DMS53 treated with DMSO at 0.1 percent for 48 hours (cell line): ENCODE measurements around the gene IL34.
"Not testable (repeated sequence)": the region's sequence is repeated elsewhere in the genome, so short reads cannot be mapped to it uniquely, and the experiment has no call there.

Experiments used
- DNase-seq: peaks from one replicate; lab custom pipeline; 2025; ENCODE audit not compliant: unreplicated experiment; lab: John Stamatoyannopoulos, UW

The IL34 gene

DNA sequence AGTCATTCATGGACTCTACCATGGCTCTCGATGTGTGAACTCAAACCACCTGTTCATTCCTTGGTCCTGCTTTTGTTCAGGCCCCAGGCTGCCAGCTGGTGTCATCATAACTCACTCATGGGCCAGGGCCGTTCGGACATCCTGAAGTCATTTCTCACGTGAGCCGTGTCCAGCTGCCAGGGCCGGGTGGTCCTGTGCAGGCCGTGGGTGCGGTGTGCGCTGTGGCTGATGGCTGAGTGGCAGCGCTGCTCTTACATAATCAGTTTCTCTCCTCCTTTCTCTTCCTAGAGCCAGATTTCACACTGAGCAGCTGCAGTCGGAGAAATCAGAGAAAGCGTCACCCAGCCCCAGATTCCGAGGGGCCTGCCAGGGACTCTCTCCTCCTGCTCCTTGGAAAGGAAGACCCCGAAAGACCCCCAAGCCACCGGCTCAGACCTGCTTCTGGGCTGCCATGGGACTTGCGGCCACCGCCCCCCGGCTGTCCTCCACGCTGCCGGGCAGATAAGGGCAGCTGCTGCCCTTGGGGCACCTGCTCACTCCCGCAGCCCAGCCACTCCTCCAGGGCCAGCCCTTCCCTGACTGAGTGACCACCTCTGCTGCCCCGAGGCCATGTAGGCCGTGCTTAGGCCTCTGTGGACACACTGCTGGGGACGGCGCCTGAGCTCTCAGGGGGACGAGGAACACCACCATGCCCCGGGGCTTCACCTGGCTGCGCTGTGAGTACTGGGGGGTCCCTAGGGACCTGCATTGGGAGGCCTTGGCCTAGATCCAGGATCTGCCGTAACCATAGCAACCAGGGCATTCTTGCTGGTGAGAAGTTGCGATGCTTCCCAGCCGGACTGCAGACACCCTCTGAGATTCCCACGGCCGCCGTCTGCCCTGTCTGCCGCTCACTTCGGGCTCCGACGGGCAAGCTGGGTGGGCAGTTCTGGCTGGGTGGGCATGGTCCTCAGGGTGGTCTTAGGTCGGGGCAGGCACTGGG, at the start of gene IL34:
Gene IL34, plus strand, starts transcription at position 300 of the 982 bp plus-strand sequence. Its CDS starts 389 bp downstream, at position 689.
- DNase-seq = peak; percentile 74

DNA sequence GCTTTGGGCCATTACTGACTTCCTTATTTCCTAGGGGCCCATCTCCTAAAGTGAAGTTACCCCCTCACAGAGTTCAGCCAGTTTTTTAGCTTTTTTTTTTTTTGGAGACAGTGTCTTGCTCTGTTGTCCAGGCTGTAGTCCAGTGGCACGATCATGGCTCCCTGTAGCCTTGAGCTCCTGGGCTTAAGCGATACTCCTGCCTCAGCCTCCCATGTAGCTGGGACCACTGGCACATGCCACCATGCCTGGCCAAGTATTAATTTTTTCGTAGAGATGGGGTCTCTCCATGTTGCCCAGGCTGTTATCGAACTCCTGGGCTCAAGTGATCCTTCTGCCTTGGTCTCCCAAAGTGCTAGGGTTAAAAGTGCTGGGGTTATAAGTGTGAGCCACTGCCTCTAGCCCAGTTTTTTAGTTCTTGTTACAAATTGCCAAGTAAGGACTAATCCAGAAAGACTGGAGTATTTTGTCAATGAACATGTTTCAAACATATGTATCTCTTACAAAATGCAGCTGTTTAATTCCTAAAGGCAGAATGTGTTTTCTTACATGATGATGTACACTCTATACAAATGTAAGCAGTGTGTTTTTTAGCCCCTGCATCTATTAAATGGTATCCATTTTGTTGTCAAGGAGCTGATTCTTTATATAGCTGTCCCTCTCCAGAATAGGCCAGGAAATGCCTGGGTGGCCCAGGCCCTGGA, 49.1 kb upstream of the IL34 start:
- no peak for DNase-seq

DNA sequence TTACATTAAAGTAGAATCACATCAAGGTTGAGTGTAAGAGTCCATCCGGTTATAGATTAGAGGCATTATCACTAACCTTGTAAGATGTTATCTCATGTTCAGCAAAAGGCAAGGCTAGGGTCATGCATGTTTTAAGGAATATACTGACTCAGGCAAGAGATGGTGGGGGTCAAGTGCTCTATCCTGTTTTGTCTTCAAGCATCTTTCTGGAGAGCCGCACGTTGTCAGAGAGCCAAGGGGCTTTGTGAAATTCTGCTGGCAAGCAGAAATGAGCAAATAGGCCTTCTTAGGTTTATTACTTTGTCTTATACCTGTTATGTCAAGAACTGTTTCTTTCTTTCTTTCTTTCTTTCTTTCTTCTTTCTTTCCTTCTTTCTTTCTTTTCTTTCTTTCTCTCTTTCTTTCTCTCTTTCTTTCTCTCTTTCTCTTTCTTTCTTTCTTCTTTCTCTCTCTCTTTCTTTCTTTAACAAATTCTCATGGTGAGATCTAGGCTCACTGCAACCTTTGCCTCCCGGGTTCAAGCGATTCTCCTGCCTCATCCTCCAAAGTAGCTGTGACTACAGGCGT, 47.3 kb upstream of the IL34 start:
- DNase-seq = no peak

DNA sequence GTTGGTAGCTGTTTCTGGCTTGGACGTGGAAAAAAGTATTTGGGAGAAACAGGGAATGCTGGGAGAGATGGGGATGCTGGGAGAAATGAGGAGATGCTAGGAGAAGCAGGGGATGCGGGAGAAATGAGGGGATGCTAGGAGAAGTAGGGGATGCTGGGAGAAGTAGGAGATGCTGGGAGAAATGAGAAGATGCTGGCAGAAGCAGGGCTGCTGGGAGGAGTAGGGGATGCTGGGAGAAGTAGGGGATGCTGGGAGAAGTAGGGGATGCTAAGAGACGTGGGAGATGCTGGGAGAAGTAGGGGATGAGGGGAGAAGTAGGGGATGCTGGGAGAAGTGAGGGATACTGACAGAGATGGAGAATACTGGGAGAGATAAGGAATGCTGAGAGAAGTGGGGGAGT, 45.6 kb upstream of the IL34 start:
- DNase-seq = no peak

DNA sequence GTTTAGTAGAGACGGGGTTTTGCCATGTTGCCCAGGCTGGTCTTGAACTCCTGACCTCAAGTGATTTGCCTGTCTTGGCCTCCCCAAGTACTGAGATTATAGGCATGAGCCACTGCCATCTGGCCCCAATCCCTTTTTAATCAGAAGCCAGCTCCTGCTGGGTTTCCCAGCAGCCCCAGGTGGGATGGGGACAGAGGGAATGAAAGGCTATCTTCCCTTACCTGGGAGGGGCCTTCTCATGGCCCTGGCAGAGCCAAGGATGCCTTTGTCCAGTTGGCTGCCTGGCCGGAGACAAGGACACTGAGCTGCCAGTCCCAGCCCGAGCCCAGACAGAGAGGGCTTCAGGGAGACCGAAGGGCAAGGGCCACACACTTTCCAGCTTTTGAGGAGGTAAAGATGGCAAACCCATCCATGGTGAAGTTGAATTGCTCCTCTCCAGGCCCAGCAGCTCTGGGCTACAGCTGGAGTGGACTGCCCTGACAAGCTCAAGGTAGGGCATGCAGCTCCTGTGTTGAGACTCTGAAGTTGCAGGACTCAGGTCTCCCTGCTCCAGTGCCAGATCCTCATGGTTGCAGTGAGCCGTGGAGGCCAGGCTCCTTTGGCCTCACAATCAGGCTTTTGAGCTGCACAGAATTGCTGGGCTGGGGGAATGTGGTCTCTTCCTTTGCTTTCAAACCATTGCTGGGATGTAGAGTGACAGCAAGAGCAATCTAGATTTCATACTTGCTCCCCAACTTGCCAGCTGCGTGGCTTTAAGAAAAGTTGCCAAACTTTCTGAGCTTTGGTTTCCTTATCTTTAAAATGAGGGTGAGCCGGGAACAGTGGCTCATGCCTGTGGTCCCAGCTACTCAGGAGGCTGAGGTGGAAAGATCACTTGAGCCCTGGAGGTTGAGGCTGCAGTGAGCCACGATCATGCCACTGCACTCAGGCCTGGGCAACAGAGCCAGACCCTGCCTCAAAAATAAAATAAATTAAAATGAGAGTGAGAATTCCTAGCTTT, 44.5 kb upstream of the IL34 start:
- no peak for DNase-seq

DNA sequence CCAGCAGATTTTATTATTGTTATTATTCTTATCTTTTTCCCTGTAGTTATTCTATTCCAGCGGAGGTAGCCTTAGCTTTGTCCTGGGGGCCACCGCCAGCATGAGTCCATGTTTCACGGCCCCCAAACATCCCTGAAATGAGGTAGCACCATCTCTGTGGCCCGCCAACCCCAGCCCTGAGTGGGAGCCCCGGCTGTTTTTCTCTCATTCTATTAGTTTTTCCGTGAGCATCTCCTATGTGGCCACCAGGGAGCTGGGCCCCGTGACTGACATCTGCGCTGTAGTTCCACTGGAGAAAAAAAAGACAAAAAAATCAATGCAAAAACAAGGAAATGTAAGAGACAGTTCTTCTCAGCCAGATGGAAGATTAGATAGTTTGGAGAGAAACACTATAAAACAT, 43.5 kb upstream of the IL34 start:
- DNase-seq = no peak

DNA sequence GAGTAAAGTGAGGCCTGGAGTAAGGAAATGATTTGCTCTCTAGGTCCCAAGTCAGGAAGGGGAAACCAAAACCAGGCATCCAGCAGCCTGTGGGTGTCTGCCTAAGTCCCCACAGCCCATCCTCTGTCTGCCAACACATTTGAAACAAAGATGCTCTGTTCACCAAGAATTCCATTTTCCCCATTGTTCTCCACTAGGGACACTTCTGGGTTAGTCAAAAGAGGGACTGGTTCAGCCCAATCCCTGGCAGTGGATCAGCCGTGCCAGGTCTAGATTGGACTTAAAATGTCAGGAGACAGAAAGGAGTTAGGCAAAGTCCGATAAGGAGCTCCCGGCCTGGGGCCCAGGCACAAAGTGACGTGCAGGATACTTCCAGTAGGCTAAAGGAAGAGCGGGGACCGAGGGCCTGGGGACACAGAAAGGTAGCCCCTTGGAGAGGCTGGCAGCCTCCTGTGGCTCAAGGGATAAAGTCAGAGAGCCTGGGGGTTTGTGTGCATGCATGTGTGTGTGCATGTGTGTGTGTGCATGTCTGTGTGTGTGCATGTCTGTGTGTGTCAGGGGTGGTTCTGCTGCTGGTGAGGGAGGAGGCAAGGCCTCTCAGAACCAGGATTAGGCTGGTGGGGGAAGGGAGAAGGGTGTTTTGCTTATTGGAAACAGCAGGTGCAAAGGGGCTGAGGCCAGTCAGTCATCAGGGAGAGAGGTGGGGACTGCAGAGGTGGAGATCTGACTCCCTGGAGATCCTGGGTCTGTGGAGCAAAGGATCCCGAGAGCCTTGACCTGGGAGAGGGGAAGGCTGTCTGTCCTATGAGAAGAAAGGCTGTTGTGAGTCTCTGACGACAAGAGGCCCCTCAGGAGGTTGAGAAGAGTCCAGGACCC, 41.7 kb upstream of the IL34 start:
- no peak for DNase-seq

DNA sequence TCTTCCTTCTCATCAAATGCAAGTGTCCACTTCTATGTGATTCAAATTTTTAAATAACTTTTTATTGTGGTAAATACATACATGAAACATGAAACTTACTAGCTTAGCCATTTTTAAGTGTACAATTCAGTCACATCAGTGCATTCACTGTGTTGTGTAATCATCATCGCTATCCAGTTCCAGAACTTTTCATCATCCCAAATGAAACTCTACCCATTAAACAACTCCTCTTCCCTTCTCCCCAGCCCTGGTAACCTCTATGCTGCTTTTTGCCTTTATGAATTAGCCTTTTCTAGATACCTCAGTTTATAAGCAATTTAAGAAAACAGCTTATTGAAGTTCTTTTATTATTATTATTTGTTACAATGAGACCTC, 41.1 kb upstream of the IL34 start:
- no peak for DNase-seq

DNA sequence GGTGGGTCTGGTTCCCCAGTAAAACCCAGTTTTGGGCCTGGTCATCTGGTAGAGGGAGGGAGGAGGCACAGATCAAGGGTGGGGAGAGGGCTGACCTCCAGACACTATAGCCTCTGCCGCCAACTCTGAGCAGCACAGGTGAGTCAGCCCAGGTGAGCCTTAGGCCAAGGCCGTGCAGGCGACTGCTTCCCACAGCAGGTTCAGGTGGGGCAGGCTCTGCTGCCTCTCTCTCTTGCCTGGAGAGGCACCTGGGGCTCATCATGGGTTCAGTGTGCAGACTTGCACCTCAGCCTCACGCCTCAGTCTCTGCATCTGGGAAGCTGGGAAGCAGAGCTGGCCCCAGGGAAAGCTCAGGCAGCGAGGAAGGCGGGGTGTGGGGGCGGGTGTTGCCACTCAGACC, 37.8 kb upstream of the IL34 start:
- DNase-seq = no peak

DNA sequence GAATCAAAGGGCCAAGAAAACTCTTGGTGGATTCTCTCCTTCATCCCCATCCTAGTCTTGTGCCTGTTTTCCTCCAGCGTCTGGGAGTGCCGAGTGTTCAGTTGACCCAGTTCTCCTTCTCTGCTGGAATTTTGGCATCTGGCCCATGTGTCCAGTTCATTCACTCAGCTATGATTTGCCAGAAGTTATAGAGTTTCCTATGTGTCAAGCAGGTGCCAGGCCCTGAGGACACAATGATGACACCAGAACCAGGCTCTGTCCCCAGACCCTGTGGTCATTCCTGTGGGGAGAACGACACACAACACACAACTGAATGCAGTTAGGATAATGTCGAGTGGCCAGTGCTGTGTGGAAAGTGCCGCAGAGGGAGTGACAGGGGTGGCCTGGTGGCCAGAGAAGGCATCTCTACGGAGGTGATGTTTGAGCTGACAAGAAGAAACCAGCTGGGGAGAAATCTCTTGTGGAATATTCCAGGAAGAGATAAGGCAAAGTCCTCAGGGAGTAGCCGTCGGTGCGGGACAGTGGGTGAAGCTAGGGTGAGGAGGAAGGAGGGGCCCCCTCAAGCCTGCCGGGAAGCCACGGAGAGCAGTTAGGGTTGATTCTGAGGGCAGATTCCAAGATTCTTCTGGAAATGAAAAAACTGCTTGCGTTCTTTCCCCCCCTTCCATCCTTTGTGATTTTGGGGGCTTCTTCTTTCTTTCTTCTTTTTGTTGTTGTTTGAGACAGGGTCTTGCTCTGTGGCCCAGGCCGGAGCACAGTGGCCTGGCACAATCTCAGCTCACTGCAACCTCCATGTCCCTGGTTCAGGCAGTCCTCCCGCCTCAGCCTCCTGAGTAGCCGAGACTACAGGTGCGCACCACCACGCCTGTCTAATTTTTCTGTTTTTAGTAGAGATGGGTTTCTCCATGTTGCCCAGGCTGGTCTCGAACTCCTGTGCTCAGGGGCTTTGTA, 35.8 kb upstream of the IL34 start:
- no peak for DNase-seq

DNA sequence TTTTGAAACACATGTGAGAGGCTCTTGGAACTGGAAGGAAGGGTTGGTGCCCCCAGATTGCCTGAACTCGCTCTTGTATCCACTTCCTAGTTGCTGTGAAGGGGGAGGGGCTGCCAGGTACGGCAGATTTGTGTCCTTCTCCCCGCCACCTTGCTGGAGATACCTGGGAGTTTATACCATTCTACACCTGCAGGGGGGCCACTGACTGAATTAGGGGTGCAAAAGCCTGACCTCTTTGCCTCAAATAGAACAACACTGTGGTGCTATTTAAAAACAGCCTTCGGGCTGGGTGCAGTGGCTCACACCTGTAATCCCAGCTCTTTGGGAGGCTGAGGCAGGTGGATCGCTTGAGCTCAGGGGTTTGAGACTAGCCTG, 35.1 kb upstream of the IL34 start:
- no peak for DNase-seq

DNA sequence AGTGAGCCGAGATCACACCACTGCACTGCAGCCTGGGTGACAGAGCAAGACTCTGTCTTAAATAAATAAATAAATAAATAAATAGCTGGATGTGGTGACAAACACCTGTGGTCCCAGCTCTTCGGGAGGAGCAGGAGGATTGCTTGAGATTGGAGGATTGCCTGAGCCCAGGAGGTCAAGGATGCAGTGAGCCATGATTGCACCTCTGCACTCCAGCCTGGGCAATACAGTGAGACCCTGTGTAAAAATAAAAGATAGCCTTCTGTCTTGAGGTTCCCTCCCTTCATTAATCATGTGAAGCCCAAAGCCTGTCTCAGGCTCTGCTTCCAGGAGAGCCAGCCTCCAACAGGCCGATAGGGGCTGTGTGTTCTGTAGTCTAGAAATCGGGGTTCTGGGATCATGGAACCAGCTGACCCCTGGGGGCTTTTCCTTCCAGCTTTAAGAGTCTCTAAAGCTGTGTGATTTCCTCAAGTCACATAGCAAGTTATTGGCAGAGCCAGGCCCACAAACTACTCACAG, 34.5 kb upstream of the IL34 start:
- no peak for DNase-seq

DNA sequence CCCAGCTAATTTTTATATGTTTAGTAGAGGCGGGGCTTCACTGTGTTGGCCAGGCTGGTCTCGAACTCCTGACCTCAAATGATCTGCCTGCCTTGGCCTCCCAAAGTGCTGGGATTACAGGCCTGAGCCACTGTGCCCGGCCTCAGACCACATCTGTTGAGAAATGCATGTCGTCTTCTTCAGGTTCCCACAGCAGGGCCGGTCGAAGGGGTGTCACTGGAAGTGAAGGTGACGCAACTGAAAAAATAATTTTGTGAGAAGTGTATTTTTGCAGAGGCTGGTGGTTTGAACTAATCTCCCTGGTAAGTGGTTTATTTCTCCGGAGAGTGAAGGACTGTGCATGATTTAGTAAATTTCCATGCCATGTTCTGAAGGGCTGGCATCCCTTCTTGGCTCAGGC, 33.4 kb upstream of the IL34 start:
- DNase-seq = no peak

DNA sequence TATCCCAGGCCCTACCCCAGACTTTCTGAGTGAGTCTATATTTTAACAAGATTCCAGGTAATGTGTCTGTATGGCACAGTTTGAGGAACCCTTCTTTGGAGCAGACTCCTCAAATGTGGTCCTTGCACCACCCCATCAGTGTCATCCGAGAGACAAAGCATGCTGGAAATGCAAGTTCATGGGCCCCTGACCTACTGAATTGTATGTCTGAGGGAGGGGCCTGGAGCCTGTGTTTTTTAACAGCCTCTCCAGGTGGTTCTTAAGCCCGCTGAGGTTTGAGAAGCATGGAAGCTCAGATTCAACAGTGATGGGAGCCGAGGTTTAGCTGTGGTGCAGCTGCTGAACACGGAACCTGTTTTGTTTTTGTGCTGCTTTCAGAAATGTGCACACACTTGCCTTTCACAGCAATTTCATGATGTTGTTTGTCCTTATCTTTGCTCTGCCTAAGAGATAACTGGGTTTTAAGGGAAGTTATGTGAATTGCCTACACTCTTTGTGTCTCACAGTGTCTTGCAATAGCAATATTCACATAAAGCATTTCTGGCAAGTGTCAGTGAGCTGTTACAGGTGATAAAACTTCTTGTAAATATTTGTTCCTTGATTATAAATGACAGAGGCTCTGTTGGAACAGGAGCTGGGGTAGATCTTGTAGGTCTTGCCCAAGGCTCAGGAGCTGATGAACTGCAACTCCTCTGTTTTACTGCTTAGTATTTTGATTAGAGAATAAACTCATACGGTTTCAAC, 32.0 kb upstream of the IL34 start:
- DNase-seq = no peak

DNA sequence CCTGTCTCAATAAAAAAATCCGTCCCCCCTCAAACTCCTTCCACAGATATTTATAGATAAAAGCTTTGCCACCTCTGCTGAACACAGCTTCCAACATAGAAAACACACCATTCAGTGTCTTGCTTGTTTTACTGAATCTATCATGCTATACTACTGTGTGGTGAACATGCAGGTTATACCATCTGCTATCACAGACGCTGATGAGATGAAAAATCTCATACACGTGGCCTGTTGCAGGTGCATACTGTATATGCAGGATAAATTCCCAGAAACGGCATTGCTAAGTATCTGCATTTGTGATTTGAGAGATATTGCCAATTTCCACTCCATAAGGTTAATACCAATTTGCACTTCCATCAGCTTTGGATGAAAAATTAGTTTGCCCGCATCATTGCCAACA, 30.4 kb upstream of the IL34 start:
- no peak for DNase-seq

DNA sequence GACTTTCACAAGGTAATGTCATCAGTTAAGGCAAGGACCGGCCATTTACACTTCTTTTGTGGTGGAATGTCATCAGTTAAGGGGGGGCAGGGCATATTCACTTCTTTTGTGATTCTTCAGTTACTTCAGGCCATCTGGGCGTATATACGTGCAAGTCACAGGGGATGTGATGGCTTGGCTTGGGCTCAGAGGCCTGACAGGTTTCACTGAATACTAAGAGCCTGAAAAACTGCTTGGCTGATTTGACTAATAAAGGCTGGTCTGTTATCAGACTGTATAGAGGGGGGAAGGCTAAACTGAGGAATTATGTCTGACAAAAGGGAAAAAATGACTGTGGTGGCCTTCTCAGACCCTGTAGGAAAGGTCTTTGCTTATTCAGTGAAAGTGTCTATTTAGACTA, 24.5 kb upstream of the IL34 start:
- DNase-seq = not testable (repeated sequence)

DNA sequence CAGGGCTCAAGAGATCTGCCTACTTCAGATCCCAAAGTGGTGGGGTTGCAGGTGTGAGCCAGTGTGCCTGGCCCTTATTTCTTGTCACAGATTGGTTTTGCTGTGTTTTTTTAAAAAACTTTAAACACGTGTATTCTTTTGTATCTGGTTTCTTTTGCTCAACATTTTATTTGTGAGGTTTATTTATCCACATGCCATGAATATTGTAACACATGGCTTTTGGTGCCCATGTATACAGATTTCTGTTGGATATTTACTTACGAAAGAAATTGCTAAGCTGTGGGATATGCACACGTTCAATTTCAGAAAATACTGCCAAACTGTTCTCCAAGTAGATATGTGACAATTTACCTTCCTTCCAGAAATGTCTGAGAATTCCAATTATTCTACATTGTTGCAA, 18.7 kb upstream of the IL34 start:
- no peak for DNase-seq
